Osteoblast (primary cell): Measurements from ENCODE around the gene MXI1. TPM values are rescaled to one million over a fixed set of nuclear protein-coding genes. Genes with fewer than 3 reads are reported as not detected.

Experiments
- DNase-seq: peaks from one replicate; pipeline ENCODE4 v3.0.0; 2011; ENCODE audit warnings: low spot score, mixed read lengths; ENCODE audit not compliant: insufficient read length; ENCODE audit errors: missing footprints
- H2AFZ ChIP-seq: 2 replicates; pipeline ENCODE4 v1.6.0; 2011; ENCODE audit warnings: mild to moderate bottlenecking, low read length
- H3K27ac ChIP-seq: 2 replicates; pipeline ENCODE4 v1.5.1; 2011; ENCODE audit warnings: mild to moderate bottlenecking, low read depth, low read length, moderate library complexity
- H3K27me3 ChIP-seq: 2 replicates; pipeline ENCODE4 v1.6.0; 2012; ENCODE audit warnings: mild to moderate bottlenecking, control low read depth, inconsistent platforms, low read length, moderate library complexity; ENCODE audit not compliant: insufficient read depth
- H3K36me3 ChIP-seq: 2 replicates; pipeline ENCODE4 v1.5.1; 2011; ENCODE audit warnings: mild to moderate bottlenecking, low read length, control low read depth, moderate library complexity; ENCODE audit not compliant: insufficient read depth
- H3K4me1 ChIP-seq: 2 replicates; pipeline ENCODE4 v1.5.1; 2011; ENCODE audit warnings: mild to moderate bottlenecking, low read length, control low read depth, moderate library complexity; ENCODE audit not compliant: insufficient read depth
- H3K4me2 ChIP-seq: 2 replicates; pipeline ENCODE4 v1.6.0; 2011; ENCODE audit warnings: mild to moderate bottlenecking, low read length; ENCODE audit not compliant: insufficient read depth
- H3K4me3 ChIP-seq: fragments of 200-600 bp; sonication (generic); 3 replicates; pipeline ENCODE4 v1.5.1; 2012; ENCODE audit warnings: mild to moderate bottlenecking, low read length, inconsistent platforms; ENCODE audit not compliant: insufficient read depth
- H3K79me2 ChIP-seq: 2 replicates; pipeline ENCODE4 v1.6.0; 2012; ENCODE audit warnings: mild to moderate bottlenecking, low read length, control low read depth, inconsistent platforms; ENCODE audit not compliant: insufficient read depth
- H3K9me3 ChIP-seq: 2 replicates; pipeline ENCODE4 v1.5.1; 2011; ENCODE audit warnings: low read depth, low read length, control low read depth
- H4K20me1 ChIP-seq: 2 replicates; pipeline ENCODE4 v1.6.0; 2012; ENCODE audit warnings: mild to moderate bottlenecking, low read length, control low read depth; ENCODE audit not compliant: insufficient read depth
- CTCF ChIP-seq: IDR thresholded peaks from 2 replicates; pipeline ENCODE4 v1.5.1; 2011; ENCODE audit warnings: mild to moderate bottlenecking, low read depth, low read length, moderate library complexity; ENCODE audit errors: extremely low read depth
- total RNA-seq: library from RNA; depleted of rRNA; stranded (reverse); fragments of >200 nt; gene quantifications from 2 replicates; pipeline ENCODE4 v1.2.3, GENCODE V29; 2012

MXI1 gene
- total RNA-seq: 39.5 and 41.6 TPM in 2 replicates

GRCh38 chr10:110207011-110207804 lies at the start of gene MXI1:
Gene MXI1, plus strand, starts transcription at chr10:110207605. Its CDS starts 204 bp downstream, at chr10:110207809.
- Histone ChIP-seq H2AFZ (peak within 1 kb of the TSS; percentile 92), H3K4me1 (peaks cover 6% of the 10 kb centered on the region), H3K27me3 (peaks cover 24% of the 10 kb centered on the region), H3K36me3 (no peaks in the 10 kb centered on the region), H3K4me2 (peak within 1 kb of the TSS; percentile 100), H3K79me2 (no peaks in the 10 kb centered on the region), H3K9me3 (no peaks in the 10 kb centered on the region), H4K20me1 (no peaks in the 10 kb centered on the region), H3K27ac (peak within 1 kb of the TSS; percentile 16), H3K4me3 (peak within 1 kb of the TSS; percentile 80)
- no peak for TF ChIP-seq CTCF
- peak; percentile 98 for DNase-seq

GRCh38 chr10:110158051-110159005 lies 49.1 kb upstream of the MXI1 start:
- no peak for TF ChIP-seq CTCF
- H2AFZ ChIP-seq: no peak overlapping the region
- no peaks in the 10 kb centered on the region for H3K36me3 ChIP-seq
- no peak for DNase-seq
- H3K4me3 ChIP-seq: no peak overlapping the region
- no peaks in the 10 kb centered on the region for H3K79me2 ChIP-seq
- H3K4me2 ChIP-seq: no peak overlapping the region
- no peaks in the 10 kb centered on the region for H3K4me1 ChIP-seq
- H3K9me3 ChIP-seq: no peaks in the 10 kb centered on the region
- H4K20me1 ChIP-seq: no peaks in the 10 kb centered on the region
- peaks cover 18% of the 10 kb centered on the region for H3K27me3 ChIP-seq
- no peak overlapping the region for H3K27ac ChIP-seq

- Histone ChIP-seq H3K27me3 (peaks cover 18% of the 10 kb centered on the region), H4K20me1 (no peaks in the 10 kb centered on the region), H3K4me1 (no peaks in the 10 kb centered on the region), H3K27ac (no peak overlapping the region), H3K36me3 (no peaks in the 10 kb centered on the region), H3K79me2 (no peaks in the 10 kb centered on the region), H3K4me3 (no peak overlapping the region), H3K9me3 (no peaks in the 10 kb centered on the region), H3K4me2 (no peak overlapping the region), H2AFZ (no peak overlapping the region)
- DNase-seq: no peak
- TF ChIP-seq CTCF: no peak
These were observed 47.3 kb upstream of the MXI1 start for GRCh38 chr10:110160081-110160480.

- H3K79me2 ChIP-seq: no peaks in the 10 kb centered on the region
- no peak for DNase-seq
- H3K4me1 ChIP-seq: no peaks in the 10 kb centered on the region
- H3K4me3 ChIP-seq: no peak overlapping the region
- no peak overlapping the region for H3K27ac ChIP-seq
- TF ChIP-seq CTCF: no peak
- no peaks in the 10 kb centered on the region for H4K20me1 ChIP-seq
- no peaks in the 10 kb centered on the region for H3K9me3 ChIP-seq
- no peak overlapping the region for H2AFZ ChIP-seq
- peaks cover 19% of the 10 kb centered on the region for H3K27me3 ChIP-seq
- no peak overlapping the region for H3K4me2 ChIP-seq
- no peaks in the 10 kb centered on the region for H3K36me3 ChIP-seq
These were observed 46.9 kb upstream of the MXI1 start for GRCh38 chr10:110160522-110160921.
